Measurements from ENCODE around the gene DENND4A.
"Not testable (repeated sequence)": the region's sequence is repeated elsewhere in the genome, so short reads cannot be mapped to it uniquely, and the experiment has no call there.

Gene DENND4A

GRCh38 chr15:65819563-65819960 is 27.5 kb upstream of the DENND4A start:
- no peak for DNase-seq (ENCODE audit: low read depth in 2 of 3, low spot score in 2 of 3)

DNA sequence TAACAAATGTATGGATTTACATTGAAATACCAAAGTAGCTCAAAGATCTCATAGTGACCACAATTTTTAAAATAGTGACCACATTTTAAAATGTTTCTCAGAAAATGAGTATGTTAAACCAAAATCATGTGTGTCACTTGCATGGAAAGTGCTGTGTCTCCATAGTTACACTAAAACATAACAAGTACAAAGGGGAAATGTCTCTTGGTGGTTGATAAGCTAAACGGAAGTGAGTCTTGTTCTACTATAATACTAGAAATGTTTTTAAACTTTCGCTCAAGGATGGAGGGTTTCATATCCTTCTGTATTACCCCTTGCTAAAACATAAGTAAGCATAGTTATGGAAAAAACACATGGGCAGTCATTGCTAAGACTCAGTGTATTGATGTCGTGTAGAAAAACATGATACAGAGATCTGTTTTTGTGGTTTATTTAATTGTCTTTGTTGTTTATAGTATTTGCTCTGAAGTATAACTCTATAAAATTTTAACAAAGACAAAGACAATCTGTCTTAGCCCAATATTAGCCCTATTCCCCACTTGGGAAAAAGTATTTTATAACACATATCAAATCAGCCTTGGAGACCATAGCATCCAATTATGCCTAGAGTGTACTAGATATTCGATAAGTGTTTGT is 27.0 kb upstream of the DENND4A start:
- DNase-seq (ENCODE audit: low read depth in 2 of 3, low spot score in 2 of 3) = no peak

DNA sequence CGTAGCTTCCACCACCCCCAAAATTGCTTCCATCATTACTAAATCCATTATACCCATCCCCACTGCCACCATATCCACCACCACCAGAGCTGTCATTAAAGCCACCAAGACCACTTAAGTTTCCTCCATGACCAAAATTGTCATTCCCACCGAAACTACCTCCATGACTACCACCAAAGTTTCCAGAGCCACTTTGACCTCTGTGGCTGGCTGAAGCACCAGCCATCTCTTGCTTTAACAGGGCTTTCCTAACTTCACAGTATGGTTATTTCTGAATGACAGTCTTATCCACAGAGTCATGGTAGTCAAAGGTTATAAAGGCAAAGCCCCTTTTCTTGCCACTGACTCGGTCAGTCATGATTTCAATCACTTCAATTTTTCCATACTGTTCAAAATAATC is 24.3 kb upstream of the DENND4A start:
- DNase-seq (ENCODE audit: low read depth in 2 of 3, low spot score in 2 of 3) = no peak

- DNase-seq (ENCODE audit: low read depth in 2 of 3, low spot score in 2 of 3) = not testable (repeated sequence)
Observed at GRCh38 chr15:65816008-65816407, 23.9 kb upstream of the DENND4A start.

- not testable (repeated sequence) for DNase-seq (ENCODE audit: low read depth in 2 of 3, low spot score in 2 of 3)
Observed at GRCh38 chr15:65814271-65814670, 22.2 kb upstream of the DENND4A start.

- DNase-seq (ENCODE audit: low read depth in 2 of 3, low spot score in 2 of 3) = no peak
Observed at GRCh38 chr15:65812916-65813315, 20.8 kb upstream of the DENND4A start.

DNA sequence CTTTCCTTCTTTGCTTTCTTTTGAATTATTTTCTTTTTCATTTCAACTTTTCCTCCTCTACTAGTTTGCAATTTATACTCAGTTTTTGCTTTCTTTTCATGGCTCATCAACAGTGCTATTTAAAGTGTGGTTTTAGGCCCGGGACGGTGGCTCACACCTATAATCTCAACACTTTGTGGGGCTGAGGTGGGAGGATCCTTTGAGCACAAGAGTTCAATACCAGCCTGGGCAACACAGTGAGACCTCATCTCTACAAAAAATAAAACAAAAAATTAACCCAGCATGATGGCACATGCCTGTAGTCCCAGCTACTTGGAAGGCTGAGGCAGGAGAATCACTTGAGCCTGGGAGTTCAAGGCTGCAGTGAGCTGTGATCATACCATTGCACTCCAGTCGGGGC is 20.4 kb upstream of the DENND4A start:
- DNase-seq (ENCODE audit: low read depth in 2 of 3, low spot score in 2 of 3) = no peak

GRCh38 chr15:65811835-65812234 is 19.7 kb upstream of the DENND4A start:
- DNase-seq (ENCODE audit: low read depth in 2 of 3, low spot score in 2 of 3) = no peak

DNA sequence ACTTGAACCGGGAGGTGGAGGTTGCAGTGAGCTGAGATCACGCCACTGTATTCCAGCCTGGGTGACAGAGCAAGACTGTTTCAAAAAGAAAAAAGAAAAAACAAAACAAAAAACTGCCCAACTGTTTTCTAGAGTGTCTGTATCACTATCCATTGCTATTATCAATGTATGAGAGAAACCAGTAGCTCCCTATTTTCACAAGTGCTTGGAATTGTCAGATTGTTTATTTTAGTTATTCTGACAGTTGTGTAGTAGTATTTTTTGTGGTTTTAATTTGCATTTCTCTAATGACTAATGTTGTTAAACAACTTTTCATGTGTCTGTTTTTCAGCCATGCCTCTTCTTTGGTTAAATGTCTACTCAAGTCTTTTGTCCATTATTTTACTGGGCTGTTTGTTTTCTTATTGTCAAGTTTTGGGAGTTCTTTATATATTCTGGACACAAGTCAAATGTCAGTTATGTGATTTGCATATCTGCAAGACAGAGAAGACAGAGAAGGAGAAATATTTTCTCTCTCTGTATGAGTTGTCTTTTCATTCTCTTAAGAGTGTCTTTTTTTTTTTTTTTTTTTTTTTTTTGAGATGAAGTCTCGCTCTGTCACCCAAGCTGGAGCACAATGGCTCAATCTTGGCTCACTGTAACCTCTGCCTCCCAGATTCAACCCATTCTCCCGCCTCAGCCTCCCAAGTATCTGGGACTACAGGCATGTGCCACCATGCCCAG is 19.1 kb upstream of the DENND4A start:
- DNase-seq (ENCODE audit: low read depth in 2 of 3, low spot score in 2 of 3) = not testable (repeated sequence)

- DNase-seq (ENCODE audit: low read depth in 2 of 3, low spot score in 2 of 3) = no peak
Observed at GRCh38 chr15:65806397-65806796, 14.3 kb upstream of the DENND4A start.

DNA sequence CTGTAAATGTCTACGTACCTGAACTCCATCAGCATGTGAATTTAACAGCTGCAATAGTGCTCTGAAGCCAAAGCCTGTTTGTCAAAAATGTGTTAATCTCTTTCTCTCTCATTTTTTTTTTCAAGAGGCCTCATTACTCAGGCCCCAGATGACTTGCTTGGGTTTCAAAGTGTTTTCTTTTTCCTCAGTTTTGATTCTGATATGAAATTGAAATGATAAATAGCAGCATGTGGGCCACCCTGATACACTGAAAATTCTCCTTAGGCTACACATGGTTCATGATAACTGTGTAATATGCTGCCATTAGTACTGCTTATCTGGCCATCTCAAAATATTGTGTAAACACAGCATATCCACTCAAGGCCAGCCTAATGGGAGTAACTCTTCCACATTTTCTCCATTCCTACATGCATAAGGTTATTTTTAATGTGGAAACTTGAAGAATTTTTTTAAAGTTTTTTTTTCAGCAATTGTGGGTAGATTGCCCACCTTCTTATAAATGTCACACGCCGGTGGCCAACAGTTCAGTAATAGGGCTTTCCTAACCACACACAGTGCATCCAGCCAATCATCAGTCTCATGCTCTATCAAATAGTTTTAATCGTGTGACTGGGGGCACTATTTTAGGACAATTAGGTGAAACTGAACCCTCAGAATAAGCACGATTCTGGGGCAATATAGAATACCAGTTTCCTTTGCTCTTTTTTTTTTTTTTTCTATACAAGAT is 13.1 kb upstream of the DENND4A start:
- no peak for DNase-seq (ENCODE audit: low read depth in 2 of 3, low spot score in 2 of 3)

GRCh38 chr15:65804252-65804931 is 12.3 kb upstream of the DENND4A start:
- no peak for DNase-seq (ENCODE audit: low read depth in 2 of 3, low spot score in 2 of 3)

DNA sequence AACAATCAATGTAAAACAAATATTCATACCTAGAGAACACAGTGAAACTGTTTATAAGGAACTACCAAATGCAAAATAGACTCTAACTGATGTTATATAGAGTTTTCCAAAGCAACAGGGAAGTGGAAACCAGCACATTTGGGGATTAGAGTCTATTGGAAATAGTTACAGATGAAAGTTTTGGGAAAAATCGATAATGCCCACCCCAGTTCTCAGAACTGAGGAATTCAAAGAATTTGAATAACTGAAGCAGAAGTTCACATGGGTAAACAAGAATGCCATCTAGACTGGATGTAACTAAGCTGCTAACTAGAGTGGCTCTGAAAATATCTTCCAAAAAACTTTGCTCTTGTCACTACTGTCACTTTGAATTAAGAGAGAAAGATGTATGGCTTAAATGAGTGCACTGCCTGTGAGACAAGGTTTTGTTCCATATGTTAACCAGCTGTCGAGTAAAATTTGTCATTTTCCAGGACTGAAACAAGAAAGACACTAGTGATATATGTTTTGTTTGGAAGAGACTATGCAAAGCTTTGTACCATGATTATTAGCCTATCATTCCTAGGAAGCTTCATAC is 9.2 kb upstream of the DENND4A start:
- DNase-seq (ENCODE audit: low read depth in 2 of 3, low spot score in 2 of 3) = no peak

GRCh38 chr15:65796610-65797078 is 4.6 kb upstream of the DENND4A start:
- DNase-seq (ENCODE audit: low read depth in 2 of 3, low spot score in 2 of 3) = no peak

- no peak for DNase-seq (ENCODE audit: low read depth in 2 of 3, low spot score in 2 of 3)
Observed at GRCh38 chr15:65795663-65796216, 3.6 kb upstream of the DENND4A start.

- no peak for DNase-seq (ENCODE audit: low read depth in 2 of 3, low spot score in 2 of 3)
Observed at GRCh38 chr15:65793818-65794104, 1.7 kb upstream of the DENND4A start.

- DNase-seq (ENCODE audit: low read depth in 2 of 3, low spot score in 2 of 3) = no peak
Observed at GRCh38 chr15:65792988-65793817, 1.1 kb upstream of the DENND4A start.

GRCh38 chr15:65791335-65792137 is 557 bp downstream of the DENND4A start:
- peak in 1 of 3 experiments; percentile 48 for DNase-seq (ENCODE audit: low read depth in 2 of 3, low spot score in 2 of 3)

GRCh38 chr15:65790694-65791334 is 1.3 kb downstream of the DENND4A start:
- no peak for DNase-seq (ENCODE audit: low read depth in 2 of 3, low spot score in 2 of 3)

All from activated CD8-positive, alpha-beta memory T cell treated with anti-CD3 and anti-CD28 coated beads for 48 hours (primary cell).